GM12801 (cell line): ENCODE data around the gene CDH15.

Source experiments
- TF ChIP-seq, protein P1 (sequence below): IDR thresholded peaks from one replicate; pipeline ENCODE4 v1.5.1; 2011; ENCODE audit warnings: control low read depth; ENCODE audit not compliant: insufficient read length; ENCODE audit errors: extremely low read depth

Gene CDH15

DNA sequence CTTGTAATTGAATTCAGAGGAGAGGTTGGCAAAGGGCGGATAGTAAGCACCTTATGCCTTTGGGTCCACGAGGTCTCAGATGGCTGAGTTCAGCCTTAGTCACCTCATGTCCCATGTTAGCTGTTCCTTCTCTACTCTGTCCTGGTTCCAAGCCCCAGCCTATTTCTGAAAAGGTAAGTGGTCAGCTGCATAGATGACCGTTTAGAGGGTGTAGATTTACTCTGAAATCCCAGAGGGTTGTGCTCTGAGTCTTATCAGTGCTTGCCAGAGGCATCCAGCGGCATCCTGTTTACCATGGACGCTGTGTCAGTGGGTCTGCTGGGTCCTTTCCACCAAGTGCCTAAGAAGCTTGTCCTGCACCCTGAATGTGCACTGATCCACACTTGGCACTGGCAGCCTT is 47.8 kb downstream of the CDH15 start:
- TF ChIP-seq, protein P1, sequence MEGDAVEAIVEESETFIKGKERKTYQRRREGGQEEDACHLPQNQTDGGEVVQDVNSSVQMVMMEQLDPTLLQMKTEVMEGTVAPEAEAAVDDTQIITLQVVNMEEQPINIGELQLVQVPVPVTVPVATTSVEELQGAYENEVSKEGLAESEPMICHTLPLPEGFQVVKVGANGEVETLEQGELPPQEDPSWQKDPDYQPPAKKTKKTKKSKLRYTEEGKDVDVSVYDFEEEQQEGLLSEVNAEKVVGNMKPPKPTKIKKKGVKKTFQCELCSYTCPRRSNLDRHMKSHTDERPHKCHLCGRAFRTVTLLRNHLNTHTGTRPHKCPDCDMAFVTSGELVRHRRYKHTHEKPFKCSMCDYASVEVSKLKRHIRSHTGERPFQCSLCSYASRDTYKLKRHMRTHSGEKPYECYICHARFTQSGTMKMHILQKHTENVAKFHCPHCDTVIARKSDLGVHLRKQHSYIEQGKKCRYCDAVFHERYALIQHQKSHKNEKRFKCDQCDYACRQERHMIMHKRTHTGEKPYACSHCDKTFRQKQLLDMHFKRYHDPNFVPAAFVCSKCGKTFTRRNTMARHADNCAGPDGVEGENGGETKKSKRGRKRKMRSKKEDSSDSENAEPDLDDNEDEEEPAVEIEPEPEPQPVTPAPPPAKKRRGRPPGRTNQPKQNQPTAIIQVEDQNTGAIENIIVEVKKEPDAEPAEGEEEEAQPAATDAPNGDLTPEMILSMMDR = no peak

GRCh38 chr16:89221604-89222003 is 50.1 kb downstream of the CDH15 start:
- TF ChIP-seq, protein P1 = no peak

- TF ChIP-seq, protein P1 = no peak
Observed at GRCh38 chr16:89222931-89223330, 51.4 kb downstream of the CDH15 start.

DNA sequence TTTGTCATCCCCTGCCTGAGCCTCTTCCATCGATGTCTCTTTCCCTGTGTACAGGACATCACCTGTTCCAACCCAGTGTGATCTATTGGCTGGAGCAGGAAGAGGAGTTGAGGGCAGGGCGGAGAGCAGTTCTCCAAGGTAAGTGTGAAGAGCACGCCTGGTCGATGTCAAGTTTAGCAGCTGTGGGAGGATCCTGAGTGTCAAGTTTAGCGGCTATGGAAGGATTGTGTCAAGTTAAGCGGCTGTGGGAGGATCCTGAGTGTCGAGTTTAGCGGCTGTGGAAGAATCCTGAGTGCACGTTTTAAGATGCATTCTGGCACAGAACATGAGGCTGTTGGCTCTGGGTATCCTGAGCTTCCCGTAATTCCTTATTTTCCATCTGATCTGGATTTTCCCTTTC is 53.1 kb downstream of the CDH15 start:
- TF ChIP-seq, protein P1 = no peak

GRCh38 chr16:89230255-89230654 is 58.7 kb downstream of the CDH15 start:
- TF ChIP-seq, protein P1 = no peak

GRCh38 chr16:89232107-89232506 is 60.6 kb downstream of the CDH15 start:
- TF ChIP-seq, protein P1 = no peak

GRCh38 chr16:89233678-89234490 is 62.3 kb downstream of the CDH15 start:
- TF ChIP-seq, protein P1 = no peak
